Kidney glomerular epithelial cell (primary cell): ENCODE data around the gene PCBD1.

ENCODE experiments used
- DNase-seq: peaks from one replicate; lab custom pipeline; 2025; lab: John Stamatoyannopoulos, UW

Gene PCBD1

DNA sequence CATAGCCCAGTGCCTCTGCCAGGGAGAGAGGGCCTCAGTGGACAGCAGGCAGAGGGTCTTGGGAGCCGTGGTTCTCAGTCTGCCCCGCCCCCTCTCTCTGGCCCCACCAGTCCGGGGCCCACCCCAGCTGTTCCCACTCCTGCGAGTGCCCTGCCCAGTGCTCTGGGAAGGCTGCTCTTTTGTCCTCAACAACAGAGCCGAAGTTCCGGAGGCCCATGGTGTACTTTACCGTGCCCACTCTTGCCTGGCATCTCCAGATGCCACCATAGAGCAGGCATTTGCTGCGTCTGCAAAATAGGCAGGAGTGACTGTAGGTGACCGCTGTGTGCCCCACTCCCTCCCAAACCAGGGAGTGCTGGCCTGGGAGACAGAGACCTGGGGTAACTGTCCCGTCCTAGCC is 29.3 kb upstream of the PCBD1 start:
- DNase-seq = no peak

DNA sequence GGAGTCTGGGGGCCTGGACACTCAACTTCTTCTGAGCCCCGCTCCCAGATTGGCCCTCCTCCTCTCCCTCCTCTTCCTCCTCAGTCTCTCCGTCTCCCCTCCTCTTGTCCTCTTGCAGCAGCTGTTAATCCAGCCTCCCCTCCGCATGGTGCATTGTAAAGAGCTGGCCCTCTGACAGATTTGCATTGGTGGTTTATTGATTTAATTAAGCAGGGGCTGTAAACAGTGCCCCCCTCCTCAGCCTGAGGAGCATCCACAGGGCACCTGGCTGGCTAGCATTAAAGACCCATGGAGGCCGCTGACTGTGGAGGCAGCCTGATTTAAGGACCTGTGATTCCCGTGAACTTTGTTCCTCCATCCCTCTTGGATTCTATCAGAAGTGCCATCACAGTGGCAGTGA is 28.9 kb upstream of the PCBD1 start:
- DNase-seq = no peak

DNA sequence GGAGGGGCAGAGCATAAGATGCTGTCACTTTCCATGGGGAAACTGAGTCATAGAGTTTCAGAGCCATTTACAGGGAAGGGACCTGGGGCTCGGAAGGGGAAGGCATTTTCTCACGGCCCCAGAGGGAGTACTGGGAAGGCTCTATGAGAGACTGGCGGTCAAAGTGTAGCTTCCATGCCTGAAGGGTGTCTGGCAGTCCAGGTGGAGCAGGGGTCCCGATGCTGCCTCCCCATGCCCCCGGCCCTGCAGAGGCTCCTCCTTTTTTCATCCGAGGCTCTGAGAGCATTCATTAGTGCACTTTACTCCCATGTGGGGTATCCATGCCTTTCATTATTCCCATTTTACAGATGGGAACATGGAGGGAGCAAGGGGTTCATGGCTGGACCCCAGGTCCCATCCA is 27.9 kb upstream of the PCBD1 start:
- DNase-seq = no peak

DNA sequence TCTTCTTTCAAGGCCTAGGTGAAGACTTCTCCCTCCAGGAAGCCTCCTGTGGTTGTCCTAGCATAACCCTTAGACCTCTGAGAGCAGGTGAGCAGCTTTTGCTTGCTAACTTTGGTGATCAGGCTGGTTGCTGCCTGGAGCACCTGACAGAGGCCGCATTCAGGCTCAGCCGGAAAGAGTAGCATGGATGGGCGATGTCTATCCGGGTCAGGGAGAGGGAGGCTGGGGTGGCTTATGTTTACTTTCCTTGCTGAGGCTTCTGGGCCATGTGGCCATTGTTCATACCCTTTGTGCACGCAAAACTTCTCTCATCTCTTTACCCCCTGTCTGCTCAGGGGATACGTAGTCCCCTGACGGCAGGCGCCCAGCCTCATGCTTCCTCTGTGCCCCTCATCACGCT is 27.4 kb upstream of the PCBD1 start:
- DNase-seq = no peak

DNA sequence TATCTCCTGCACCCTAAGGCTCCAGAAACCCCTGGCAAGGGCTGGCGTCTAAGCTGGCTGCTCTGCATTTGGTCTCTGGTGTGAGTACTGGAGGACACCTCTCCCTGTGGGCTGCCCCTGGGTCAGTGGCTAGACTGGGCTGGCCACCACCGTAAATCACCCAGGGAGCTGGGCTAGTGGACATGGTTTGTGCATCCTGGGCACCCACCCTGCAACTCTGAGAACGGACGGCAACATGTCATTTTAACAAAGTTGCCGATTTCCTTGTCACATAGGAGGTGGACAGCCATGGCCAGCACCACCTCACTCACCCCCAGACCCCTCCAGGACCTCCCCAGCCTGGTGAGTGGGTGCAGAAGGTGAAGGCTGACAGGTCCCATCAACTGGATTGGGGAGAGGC is 26.8 kb upstream of the PCBD1 start:
- no peak for DNase-seq

DNA sequence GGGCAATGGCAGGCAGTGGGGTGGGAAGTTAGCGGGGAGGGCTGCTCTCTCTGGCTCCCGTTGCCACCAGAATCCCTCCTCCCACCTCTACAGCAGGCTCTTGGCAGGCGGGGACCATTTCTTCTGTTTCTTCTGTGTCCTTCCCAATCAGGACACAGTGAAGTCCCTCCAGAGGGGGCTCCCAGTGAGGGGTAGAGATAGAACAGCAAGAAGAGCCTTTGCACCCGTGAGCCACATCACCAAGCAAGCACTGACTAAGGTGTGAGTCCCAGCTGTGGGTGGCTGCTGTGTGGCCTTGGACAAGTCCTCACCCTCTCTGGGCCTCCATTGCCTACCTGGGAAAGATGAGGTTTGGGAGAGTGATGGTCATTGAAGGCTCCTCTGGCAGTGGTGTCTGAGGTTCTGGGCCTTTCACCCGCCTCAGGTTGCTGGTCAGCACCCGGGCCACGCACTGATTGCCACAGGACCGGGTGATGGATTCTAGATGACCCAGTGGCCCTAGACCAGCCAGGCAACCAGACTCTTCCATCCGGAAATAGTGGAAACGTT is 26.0 kb upstream of the PCBD1 start:
- DNase-seq = no peak

DNA sequence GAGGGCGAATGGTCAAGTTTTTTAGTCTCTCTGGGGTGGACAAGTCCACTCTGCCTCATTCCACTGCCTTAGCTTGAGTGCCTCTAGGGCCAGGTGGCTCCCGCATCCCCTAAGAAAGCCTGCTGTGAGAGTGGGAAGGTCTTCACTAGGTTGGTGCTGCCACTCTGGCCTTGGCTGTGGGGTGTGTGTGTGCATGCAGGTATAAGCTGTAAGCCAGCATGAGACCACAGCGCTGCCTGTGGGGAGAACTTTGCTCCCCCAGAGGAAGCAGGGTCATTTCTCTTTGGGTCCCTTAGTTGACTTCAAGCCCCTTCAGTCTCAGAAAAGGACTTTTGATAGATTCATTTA is 25.5 kb upstream of the PCBD1 start:
- DNase-seq = no peak

DNA sequence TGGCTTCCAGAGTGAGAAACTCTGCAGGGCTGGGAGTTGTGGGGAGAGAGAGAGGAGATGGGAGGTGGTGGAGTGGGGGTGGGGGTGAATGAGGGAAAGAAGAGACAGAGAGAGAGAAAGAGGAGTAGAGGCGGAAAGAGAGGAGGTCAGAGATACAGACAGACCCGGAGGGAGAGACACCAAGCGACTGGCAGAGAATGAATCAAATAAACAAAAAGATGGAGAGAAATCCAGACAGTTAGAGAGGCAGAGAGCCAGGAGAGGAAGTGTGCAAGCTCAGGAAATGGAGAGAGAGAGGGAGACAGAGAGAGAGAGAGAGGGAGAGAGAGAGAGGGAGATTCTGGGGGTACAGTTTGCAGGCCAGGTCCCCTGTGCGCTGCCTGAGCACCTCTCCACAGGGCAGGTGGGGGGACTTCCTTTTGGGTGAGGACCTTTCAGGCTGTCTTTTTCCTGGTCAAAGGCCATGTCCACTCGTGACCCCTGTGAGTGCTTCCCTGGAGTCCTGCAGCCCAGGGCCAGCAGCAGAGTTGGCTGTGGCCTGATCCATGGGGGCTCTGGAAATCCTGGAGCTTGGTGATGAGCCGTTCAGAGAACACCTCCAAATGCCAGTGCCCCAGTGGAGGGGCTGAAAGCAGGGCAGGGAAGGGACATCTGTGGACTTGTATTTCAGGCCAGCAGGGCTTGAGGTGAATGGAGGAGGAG is 25.0 kb upstream of the PCBD1 start:
- DNase-seq = no peak

DNA sequence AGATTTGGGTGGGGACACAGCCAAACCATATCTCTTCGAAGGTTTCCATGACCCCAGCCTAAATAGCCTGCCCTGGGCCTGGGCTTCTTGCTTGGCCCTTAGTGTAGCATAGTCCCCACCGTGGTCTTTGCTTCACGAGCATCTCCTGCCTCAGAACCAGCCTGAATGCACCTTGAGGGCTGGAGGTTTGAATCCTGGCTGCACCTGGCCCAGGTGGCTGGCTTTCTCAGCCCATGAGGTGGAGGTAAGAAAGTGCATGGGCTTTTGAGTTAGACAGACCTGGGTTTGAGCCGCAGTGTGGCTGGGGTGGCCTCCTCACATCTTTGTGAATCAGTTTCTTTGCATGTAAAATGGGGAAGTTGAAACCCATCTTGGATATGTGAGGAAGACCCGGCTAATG is 24.2 kb upstream of the PCBD1 start:
- DNase-seq = no peak

DNA sequence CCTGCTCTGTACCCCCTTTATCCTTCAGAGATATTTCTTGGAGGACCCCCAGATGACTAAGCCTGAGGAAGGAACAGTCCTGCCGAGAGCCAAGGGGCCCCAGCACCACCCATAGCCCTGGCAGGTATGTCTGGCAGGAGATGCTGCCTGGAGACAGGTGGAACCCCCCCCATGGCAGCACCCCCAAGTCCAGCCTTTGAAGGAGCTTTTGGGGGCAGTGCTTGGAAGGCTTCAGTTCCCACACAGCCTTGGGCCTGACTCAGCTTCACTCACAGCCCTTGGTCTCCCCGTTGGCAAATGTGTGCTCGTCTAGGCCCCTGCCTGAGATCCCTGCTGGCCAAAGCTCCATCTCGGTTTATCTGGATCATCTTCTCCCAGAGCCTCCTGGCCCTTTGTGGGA is 23.0 kb upstream of the PCBD1 start:
- no peak for DNase-seq

DNA sequence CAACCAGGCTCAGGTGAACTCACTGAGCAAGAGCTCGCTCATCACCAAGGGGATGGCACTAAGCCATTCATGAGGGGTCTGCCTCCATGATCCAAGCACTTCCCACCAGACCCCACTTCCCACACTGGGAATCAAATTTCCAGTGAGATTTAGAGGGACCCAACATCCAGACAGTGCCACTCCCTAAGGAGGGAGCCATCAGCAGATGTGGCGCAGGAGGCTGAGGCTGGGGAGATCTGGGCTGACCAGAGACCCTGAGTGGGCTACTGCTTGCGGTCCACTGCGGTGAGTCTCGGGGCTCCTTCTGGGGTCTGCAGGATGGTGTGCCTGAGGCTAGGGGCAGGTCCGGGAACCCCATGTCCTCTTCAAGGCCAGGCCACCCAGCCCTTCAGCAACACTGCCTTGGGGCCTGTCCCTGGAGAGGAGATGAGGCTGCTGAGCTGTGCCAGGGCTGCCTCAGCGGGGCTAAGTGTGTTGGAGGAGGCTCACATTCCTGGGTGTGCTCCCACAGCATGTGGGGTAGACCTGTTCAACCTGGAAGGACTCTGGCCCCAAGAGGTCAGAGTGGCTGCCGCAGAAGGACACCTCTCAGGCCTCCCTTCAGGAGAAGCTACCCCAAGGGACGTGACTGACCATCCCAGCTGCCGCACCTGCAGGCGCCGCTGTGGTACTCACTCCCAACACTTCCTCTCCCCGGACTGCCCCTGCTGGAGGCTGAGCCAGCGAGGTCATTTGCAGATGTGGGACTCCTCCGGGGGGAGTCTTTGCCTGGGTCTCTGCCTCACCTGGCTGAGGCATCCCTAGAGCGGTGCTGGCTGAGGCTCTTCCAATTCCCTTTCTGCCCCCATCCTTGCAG is 22.3 kb upstream of the PCBD1 start:
- DNase-seq = no peak

DNA sequence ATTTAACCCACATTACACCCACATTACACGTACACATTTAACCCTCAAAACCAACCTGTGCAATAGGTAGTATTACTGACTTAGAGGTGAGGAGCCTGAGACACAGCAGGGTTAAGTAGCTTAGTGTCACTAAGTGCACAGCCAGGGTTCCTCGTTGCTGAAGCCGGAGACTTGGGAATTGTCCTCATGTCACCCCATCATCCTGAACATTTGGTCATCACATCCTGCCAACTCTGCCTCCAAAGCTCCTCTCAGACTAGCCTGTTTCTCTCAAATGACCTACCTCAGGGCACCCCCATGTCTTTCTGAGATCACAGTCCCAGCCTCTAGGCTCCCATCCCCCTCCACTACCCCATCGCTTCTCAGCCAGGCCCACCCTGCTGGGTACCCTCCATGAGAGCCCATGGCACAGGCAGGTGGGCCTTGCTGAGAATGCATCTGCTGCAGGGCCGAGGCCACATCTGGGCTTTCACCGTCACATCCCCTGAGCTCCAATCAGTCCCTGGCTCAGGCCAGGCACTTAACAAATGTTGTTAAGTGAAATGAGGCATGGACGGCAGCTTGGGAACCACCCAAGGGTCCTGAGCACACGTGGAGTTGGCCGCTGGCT is 21.1 kb upstream of the PCBD1 start:
- DNase-seq = no peak

DNA sequence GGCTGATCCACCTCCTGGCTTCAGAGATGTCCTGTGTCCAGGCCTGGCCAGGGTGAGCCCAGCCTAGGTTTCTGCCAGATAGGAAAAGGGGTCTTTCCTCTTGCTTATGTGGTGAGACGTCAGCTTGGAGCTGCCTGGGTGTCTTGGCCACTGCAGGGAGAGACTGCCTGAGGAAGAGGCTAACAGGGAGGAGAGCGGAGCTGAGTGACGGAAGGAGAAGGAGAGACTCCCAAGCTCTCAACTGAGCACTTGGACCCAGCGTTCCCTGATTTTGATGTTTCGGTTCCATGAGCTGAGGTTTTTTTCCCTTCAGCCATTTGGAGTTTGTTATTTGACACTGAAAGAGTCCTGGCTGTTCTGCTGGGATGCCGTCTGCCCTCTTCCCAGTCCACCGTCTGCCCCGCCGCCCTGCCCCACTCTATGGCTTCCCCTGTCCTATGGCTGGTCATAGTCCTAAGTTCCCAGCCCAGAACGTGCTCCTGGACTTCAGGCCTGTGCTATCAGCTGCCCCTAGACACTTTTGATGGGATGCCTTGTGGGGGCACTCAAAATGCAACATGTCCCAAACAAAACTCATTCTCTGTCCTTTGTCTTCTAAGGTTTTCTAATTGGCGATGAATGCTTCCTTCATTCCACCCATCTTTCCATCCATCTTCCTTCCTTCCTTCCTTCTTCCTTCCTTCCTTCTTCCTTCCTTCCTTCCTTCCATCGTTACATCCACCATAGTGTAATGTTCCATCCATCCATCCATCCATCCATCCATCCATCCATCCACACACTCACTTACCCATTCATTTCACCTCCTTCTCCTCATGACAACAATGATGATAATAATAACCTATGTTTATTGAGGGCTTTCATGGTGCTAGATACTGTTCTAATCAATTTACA is 20.3 kb upstream of the PCBD1 start:
- DNase-seq = no peak

DNA sequence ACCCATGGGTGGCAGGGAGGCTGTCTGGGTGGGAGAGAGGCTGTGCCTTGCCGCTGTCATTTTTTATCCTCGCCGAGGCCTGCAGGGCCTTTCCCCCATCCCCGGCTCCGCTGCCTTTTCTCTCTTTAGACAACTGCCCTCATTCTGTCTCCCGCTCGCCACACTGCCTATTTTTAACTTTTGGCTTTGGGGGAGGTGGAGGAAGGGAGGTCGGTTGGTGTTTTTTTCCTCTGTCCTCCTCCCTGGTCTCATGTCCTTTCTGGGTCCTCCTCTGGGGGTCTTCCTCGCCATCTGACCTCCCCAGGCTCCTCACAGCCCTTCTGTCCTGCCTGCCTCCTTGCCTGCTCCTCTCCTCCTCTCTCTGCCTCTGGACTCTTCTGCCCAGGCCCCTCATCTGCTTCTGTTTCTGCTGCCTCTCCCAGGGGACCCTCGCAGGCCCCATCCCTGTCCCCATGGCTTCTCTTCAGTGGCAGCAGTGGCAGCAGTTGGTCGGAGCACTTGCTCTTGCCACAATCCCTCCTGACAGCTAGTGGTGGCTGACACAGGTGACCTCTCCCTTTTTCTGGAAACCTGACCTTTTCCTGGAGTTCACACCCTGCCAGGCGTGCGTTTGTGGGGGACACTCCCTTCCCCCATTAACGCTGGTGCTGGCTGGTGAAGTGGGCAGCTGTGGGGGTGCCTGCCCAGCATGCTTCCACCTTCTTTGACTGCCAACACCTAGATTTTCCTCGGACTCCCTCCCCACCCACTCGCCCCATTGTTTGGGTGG is 19.5 kb upstream of the PCBD1 start:
- no peak for DNase-seq

DNA sequence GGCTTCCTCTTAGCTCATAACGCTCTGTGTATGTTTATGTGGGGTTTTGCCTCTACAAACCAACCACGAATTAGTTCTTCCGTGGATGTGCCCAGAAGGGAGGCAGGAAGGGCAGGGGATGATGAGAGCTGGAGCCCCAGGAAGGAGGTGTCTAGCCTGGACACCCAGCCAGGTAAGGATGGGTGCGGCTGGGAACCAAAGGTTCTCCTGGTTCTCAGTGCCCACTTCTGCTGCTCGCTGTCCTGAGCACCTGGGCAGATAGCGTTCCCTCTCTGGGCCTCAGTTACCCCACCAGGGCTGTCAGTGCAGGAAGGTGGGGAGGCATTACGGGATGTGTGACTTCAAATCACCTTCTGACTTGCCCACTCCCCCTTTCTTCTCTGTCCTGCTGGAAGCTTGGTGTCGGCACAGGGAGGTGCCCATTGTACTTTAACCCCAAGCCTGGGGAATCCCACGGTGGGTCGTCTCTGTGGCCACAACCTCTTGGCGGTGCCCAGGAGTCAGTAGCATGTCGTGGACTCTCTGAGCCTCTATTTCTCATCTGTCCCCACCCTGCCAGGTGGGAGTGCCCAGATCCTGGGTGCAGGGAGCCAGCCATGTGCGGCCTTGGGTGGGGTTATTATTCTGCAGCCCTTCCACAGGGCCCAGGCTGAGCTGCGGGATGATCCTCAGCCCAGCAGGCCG is 18.7 kb upstream of the PCBD1 start:
- DNase-seq = no peak

DNA sequence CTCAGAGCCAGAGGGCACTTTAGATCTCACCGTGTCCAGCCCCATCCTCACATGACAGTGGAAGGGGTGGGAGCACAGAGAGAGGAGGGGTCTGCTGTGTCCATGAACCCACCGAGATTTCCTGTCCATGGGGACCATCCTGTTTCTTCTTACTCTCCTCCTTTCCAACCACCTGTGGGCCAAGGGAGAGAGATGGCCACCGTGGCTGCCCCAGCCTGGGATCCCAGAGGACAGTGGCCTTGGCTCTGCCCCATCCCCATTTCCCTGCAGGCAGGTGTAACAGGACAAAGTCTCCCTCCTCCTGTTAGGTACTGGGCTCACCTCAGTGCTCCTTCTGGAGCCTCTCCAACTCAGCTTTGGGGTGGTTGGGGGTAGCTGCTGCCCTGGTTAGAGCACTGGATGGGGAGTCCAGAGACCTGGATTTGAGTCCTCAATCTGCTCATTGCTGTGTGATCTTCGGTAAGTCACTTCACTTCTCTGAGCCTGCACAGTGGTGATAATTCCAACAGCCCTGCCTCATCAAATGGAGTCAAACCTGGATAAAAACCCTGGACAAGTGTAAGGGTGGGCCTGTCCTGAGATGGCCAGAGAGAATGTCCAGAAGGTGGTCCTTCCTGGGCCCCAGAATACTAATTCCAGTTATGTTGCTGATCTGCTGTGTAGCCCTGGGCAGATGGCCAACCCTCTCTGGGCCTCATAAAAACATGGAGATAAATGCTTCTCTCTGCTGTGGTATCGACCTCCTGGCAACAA is 17.8 kb upstream of the PCBD1 start:
- DNase-seq = no peak

DNA sequence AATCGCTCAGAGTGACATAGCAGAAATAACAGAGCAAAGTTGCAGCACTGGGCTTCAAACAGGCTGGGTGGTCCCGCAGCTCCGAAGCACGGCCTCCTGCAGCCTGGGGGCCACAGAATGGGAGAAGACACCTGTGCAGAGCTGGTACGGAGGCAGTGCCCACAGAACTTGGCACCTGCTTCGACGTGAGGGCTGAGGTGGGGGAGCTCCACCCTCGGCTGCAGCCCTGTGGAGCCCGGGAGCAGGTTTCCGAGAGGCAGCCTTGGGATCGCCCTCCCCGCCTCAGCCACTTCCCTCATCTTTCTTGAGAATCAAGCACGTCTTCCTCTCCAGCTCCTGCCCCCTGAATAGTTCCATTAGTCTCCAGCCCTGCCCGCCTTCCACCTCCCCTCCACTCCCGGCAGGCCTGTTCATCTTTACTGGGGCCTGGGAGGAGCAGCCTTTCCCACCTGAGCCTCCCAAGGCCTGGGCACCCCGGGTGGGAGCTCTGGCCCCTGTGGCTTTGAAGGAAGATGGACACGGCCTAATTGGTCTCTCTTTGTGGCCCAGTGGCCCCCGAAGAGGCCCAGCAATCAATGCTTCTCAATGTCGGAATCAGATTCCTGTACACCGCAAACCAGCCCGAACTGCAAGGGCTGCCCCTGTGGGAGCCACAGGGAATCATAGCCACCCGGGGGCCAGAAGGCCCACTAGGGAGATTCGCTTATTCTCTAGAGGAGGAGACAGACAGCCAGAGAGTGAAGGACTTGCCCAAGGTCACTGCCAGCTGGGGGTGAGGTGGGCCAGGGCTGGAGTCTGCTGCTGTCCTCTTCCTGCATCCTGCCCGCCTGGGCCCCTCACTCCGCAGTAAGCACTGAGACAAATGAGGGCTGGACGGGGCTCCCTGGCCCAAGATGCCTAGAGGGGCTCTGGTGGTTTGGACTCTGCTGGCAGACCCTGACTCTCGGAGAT is 17.0 kb upstream of the PCBD1 start:
- DNase-seq = no peak

DNA sequence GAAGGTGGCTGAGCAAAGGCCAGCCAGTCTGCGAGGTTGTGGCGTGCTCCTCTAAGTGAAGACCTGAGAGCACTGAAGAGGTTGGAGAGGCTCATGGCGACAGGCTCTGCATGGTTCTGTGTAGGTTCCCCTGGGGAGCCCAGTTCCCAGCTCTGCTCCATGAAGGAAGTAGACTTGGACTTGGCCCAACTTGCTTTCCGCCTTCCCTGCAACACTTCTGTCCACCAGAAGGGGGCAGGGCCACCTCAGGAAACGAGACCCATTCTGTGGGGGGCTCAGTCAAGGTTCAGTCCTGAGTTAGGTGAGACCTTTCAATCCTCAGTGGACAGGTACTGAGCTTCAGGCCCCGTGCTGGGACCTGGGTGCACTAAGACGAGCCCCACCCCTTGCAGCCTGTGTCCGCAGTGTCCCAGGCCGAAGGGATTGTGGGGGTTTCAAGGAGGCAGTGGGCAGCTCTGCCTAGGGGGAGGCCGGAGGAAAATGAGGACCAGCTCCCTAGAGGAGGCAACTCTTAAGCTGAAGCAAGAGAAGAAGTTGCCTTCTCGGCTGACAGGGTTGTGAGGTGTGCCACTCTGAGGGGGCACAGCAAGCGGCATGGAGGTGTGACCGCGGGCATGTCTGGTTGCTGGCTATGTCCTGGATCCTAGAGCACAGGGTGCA is 15.0 kb upstream of the PCBD1 start:
- peak; percentile 30 for DNase-seq
